Fibroblast of lung (primary cell): ENCODE measurements around the gene CHCHD1. TPM values are rescaled to one million over a fixed set of nuclear protein-coding genes. Genes with fewer than 3 reads are reported as not detected.

Experiments used
- DNase-seq, 2 donors: peaks; one replicate each; pipeline versions ENCODE4 v3.0.0 to v3.0.0-alpha.2; 2010; ENCODE audit warnings: low read depth in 2 of 2
- H2AFZ ChIP-seq: 2 replicates; pipeline ENCODE4 v1.5.1; 2012; ENCODE audit warnings: low read length, control low read depth, inconsistent platforms
- H3K27ac ChIP-seq: 2 replicates; pipeline ENCODE4 v1.5.1; 2011; ENCODE audit warnings: low read length, control low read depth; ENCODE audit not compliant: insufficient read depth
- H3K27me3 ChIP-seq: 2 replicates; pipeline ENCODE4 v1.5.1; 2011; ENCODE audit warnings: mild to moderate bottlenecking, low read length; ENCODE audit not compliant: control insufficient read depth, insufficient read depth
- H3K36me3 ChIP-seq: 2 replicates; pipeline ENCODE4 v1.5.1; 2011; ENCODE audit warnings: low read length; ENCODE audit not compliant: control insufficient read depth, insufficient read depth
- H3K4me1 ChIP-seq: 2 replicates; pipeline ENCODE4 v1.5.1; 2011; ENCODE audit warnings: low read length; ENCODE audit not compliant: control insufficient read depth, insufficient read depth; ENCODE audit errors: extremely low read depth
- H3K4me2 ChIP-seq: 2 replicates; pipeline ENCODE4 v1.5.1; 2011; ENCODE audit warnings: low read length, control low read depth; ENCODE audit not compliant: insufficient read depth; ENCODE audit errors: extremely low read depth
- H3K4me3 ChIP-seq, 4 experiments: fragments of 200-600 bp in 1 of 4; sonication (generic) in 1 of 4; replicated peaks in 1 of 4; 2 replicates each; pipeline ENCODE4 v1.5.1; 2011 to 2016; ENCODE audit warnings: low read length in 4 of 4, low read depth in 3 of 4, mild to moderate bottlenecking in 3 of 4, control low read depth in 2 of 4, inconsistent platforms in 1 of 4, mixed read lengths in 1 of 4; ENCODE audit not compliant: insufficient read depth in 1 of 4; ENCODE audit errors: control extremely low read depth in 1 of 4
- H3K79me2 ChIP-seq: 2 replicates; pipeline ENCODE4 v1.5.1; 2012; ENCODE audit warnings: mild to moderate bottlenecking, low read length, inconsistent platforms; ENCODE audit not compliant: control insufficient read depth, insufficient read depth
- H3K9ac ChIP-seq: 2 replicates; pipeline ENCODE4 v1.5.1; 2011; ENCODE audit warnings: mild to moderate bottlenecking, low read length, control low read depth; ENCODE audit not compliant: insufficient read depth
- H3K9me3 ChIP-seq: 2 replicates; pipeline ENCODE4 v1.5.1; 2012; ENCODE audit warnings: low read depth, low read length; ENCODE audit not compliant: control insufficient read depth, insufficient read depth
- H4K20me1 ChIP-seq: 2 replicates; pipeline ENCODE4 v1.5.1; 2011; ENCODE audit warnings: low read length; ENCODE audit not compliant: control insufficient read depth, insufficient read depth; ENCODE audit errors: extremely low read depth
- EZH2 ChIP-seq: IDR thresholded peaks from 2 replicates; pipeline ENCODE4 v1.5.1; 2012; ENCODE audit warnings: low read length, control low read depth, mild to moderate bottlenecking; ENCODE audit errors: missing control alignments
- polyA plus RNA-seq, 2 donors: library from polyadenylated mRNA; depleted of rRNA in 1 of 2; stranded (reverse) in 1 of 2; unstranded in 1 of 2; fragments of >200 nt; gene quantifications; 2 replicates each; pipeline ENCODE4 v1.2.1, GENCODE V29; 2011 to 2012; ENCODE audit warnings: missing spikeins in 1 of 2
- total RNA-seq: library from RNA; depleted of rRNA; stranded (reverse); fragments of >200 nt; gene quantifications from 2 replicates; pipeline ENCODE4 v1.2.1, GENCODE V29; 2014
- TF ChIP-seq, protein P1 (sequence below), 2 donors: IDR thresholded peaks in 1 of 2; conservative IDR thresholded peaks in 1 of 2; 1 replicate in 1 of 2; 2 replicates in 1 of 2; pipeline ENCODE4 v1.5.1; 2011 to 2012; ENCODE audit warnings: low read length in 2 of 2, control low read depth in 1 of 2, inconsistent platforms in 1 of 2, low read depth in 1 of 2, mild to moderate bottlenecking in 1 of 2

The CHCHD1 gene
- total and polyA plus RNA-seq, 2 donors (not counting 1 experiment from before 2014, with no cell fraction given), result 21.3 to 31.0 TPM

DNA sequence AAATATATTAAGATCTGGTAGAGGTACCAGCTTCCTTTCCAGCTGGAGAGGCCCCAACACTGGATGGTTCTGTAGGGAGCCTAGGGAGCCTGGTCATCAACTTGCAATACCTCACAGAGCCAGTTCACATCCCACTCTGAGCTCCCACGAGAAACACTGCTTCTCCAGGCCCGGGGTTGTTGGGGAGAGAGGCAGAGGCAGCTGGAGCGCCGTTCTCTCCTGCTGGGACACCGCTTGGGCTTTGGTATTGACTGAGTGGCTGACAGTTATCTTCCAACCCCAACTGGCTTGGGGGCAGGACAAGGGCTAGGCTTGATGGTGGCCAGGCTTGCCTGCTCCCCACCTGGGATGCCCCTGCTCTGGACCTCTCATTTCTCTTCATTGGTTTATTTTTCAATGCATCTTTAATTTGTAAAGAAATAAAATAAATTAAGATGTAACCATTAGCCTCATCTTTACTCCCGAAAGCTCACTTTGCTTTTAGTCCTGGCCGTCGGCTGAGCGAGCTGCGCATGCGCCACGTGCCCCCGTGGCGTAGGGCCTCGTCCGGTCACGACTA is 10.0 kb upstream of the CHCHD1 start:
- peak overlapping the region; percentile 95 for H3K9ac ChIP-seq

DNA sequence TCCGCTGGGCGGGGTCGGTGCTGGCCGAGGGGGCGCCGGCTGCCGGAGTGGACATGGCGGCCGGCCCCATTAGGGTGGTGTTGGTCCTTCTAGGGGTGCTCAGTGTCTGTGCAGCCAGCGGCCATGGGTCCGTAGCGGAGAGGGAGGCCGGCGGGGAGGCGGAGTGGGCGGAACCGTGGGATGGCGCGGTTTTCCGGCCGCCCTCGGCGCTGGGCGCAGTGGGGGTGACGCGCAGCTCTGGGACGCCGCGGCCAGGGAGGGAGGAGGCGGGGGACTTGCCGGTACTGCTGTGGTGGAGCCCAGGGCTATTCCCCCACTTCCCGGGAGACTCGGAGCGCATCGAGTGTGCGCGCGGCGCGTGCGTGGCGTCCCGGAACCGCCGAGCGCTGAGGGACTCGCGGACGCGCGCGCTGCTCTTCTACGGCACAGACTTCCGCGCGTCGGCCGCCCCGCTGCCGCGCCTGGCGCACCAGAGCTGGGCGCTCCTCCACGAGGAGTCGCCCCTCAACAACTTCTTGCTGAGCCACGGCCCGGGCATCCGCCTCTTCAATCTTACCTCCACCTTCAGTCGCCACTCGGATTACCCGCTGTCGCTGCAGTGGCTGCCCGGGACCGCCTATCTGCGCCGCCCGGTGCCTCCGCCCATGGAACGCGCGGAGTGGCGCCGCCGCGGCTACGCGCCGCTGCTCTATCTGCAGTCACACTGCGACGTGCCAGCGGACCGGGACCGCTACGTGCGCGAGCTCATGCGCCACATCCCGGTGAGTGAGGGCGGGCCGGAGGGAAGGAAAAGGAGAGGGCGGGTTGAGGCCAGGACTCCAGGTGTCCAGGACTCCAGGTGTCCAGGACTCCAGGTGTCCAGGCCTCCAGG is 9.3 kb upstream of the CHCHD1 start:
- H3K9ac ChIP-seq, result peak overlapping the region; percentile 95
- H3K4me1 ChIP-seq, result peaks cover 15% of the 10 kb centered on the region
- peak overlapping the region; percentile 100 for H3K4me2 ChIP-seq
- H3K27ac ChIP-seq, result peak overlapping the region; percentile 96
- peaks cover 27% of the 10 kb centered on the region for H3K36me3 ChIP-seq
- peak overlapping the region; percentile 82 to 91 (median 89) for H3K4me3 ChIP-seq
- no peaks in the 10 kb centered on the region for H3K27me3 ChIP-seq
- H3K79me2 ChIP-seq, result peaks cover 37% of the 10 kb centered on the region
- peak; percentile 78 to 84 for DNase-seq
- H2AFZ ChIP-seq, result peak overlapping the region; percentile 34
- H4K20me1 ChIP-seq, result no peaks in the 10 kb centered on the region
- no peaks in the 10 kb centered on the region for H3K9me3 ChIP-seq
- TF ChIP-seq, protein P1, sequence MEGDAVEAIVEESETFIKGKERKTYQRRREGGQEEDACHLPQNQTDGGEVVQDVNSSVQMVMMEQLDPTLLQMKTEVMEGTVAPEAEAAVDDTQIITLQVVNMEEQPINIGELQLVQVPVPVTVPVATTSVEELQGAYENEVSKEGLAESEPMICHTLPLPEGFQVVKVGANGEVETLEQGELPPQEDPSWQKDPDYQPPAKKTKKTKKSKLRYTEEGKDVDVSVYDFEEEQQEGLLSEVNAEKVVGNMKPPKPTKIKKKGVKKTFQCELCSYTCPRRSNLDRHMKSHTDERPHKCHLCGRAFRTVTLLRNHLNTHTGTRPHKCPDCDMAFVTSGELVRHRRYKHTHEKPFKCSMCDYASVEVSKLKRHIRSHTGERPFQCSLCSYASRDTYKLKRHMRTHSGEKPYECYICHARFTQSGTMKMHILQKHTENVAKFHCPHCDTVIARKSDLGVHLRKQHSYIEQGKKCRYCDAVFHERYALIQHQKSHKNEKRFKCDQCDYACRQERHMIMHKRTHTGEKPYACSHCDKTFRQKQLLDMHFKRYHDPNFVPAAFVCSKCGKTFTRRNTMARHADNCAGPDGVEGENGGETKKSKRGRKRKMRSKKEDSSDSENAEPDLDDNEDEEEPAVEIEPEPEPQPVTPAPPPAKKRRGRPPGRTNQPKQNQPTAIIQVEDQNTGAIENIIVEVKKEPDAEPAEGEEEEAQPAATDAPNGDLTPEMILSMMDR (conservative IDR thresholded peaks at IDR 0.05 in 1 of 2, IDR thresholded peaks at IDR 0.05 in 1 of 2; ENCODE audit: low read depth in 1 of 2, low read length in 2 of 2), result no peak
- no peak for TF ChIP-seq EZH2

More for the DNA sequence above, 10.0 kb upstream of the CHCHD1 start:
- DNase-seq, result peak in 1 of 2 donors; percentile 80
- Histone ChIP-seq H3K9me3 (no peaks in the 10 kb centered on the region), H3K4me2 (peak overlapping the region; percentile 100), H3K36me3 (peaks cover 27% of the 10 kb centered on the region), H2AFZ (peak overlapping the region; percentile 18), H3K4me1 (peaks cover 15% of the 10 kb centered on the region), H3K79me2 (peaks cover 35% of the 10 kb centered on the region), H3K27me3 (no peaks in the 10 kb centered on the region), H3K27ac (peak overlapping the region; percentile 96), H4K20me1 (no peaks in the 10 kb centered on the region), H3K4me3 (peak overlapping the region; percentile 82 to 91 (median 89))
- TF ChIP-seq EZH2, result no peak
- TF ChIP-seq, protein P1 (conservative IDR thresholded peaks at IDR 0.05 in 1 of 2, IDR thresholded peaks at IDR 0.05 in 1 of 2; ENCODE audit: low read depth in 1 of 2, low read length in 2 of 2), result no peak

DNA sequence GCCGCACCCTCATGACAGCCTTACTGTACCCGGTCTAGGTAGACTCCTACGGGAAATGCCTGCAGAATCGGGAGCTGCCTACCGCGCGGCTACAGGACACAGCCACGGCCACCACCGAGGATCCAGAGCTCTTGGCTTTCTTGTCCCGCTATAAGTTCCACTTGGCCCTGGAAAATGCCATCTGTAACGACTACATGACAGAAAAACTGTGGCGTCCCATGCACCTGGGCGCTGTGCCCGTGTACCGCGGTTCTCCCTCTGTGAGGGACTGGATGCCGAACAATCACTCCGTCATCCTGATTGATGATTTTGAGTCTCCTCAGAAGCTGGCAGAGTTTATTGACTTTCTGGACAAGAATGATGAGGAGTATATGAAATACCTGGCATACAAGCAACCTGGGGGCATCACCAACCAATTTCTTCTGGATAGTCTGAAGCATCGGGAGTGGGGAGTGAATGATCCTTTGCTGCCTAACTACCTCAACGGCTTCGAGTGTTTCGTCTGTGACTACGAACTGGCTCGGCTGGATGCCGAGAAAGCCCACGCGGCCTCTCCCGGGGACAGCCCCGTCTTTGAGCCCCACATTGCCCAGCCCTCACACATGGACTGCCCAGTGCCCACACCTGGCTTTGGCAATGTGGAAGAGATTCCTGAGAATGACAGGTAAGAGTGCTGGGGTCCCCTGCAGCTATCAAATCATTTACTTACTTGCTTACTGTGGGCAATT is 8.5 kb upstream of the CHCHD1 start:
- Histone ChIP-seq H3K27ac (peak overlapping the region; percentile 96), H3K4me2 (peak overlapping the region; percentile 100), H3K79me2 (peaks cover 39% of the 10 kb centered on the region), H3K9me3 (no peaks in the 10 kb centered on the region), H3K36me3 (peaks cover 26% of the 10 kb centered on the region), H2AFZ (peak overlapping the region; percentile 15), H3K27me3 (no peaks in the 10 kb centered on the region), H3K9ac (peak overlapping the region; percentile 95), H3K4me3 (peak overlapping the region; percentile 82 to 91 (median 89)), H4K20me1 (no peaks in the 10 kb centered on the region), H3K4me1 (peaks cover 15% of the 10 kb centered on the region)
- TF ChIP-seq, protein P1 (conservative IDR thresholded peaks at IDR 0.05 in 1 of 2, IDR thresholded peaks at IDR 0.05 in 1 of 2; ENCODE audit: low read depth in 1 of 2, low read length in 2 of 2), result no peak
- no peak for TF ChIP-seq EZH2
- DNase-seq, result no peak
